ENCODE data around the gene CHST15.

Gene CHST15

GRCh38 chr10:124064676-124065075 lies 28.7 kb downstream of the CHST15 start:
- peak; percentile 42 for DNase-seq (ENCODE audit: low spot score)

GRCh38 chr10:124063750-124064603 lies 29.4 kb downstream of the CHST15 start:
- DNase-seq (ENCODE audit: low spot score) = peak; percentile 69

GRCh38 chr10:124062390-124062789 lies 31.0 kb downstream of the CHST15 start:
- no peak for DNase-seq (ENCODE audit: low spot score)

- DNase-seq (ENCODE audit: low spot score) = no peak
Observed at GRCh38 chr10:124061030-124061429, 32.4 kb downstream of the CHST15 start.

GRCh38 chr10:124060148-124060720 lies 33.2 kb downstream of the CHST15 start:
- DNase-seq (ENCODE audit: low spot score) = no peak

- DNase-seq (ENCODE audit: low spot score) = no peak
Observed at GRCh38 chr10:124059551-124059950, 33.8 kb downstream of the CHST15 start.

GRCh38 chr10:124058346-124059003 lies 34.9 kb downstream of the CHST15 start:
- no peak for DNase-seq (ENCODE audit: low spot score)

GRCh38 chr10:124057601-124058000 lies 35.8 kb downstream of the CHST15 start:
- DNase-seq (ENCODE audit: low spot score) = no peak

- DNase-seq (ENCODE audit: low spot score) = no peak
Observed at GRCh38 chr10:124056337-124056980, 36.9 kb downstream of the CHST15 start.

- DNase-seq (ENCODE audit: low spot score) = no peak
Observed at GRCh38 chr10:124053971-124054370, 39.4 kb downstream of the CHST15 start.

- DNase-seq (ENCODE audit: low spot score) = no peak
Observed at GRCh38 chr10:124052561-124052960, 40.8 kb downstream of the CHST15 start.

- DNase-seq (ENCODE audit: low spot score) = no peak
Observed at GRCh38 chr10:124050021-124051015, 43.1 kb downstream of the CHST15 start.

GRCh38 chr10:124049484-124049883 lies 43.9 kb downstream of the CHST15 start:
- DNase-seq (ENCODE audit: low spot score) = no peak

GRCh38 chr10:124048371-124049290 lies 44.8 kb downstream of the CHST15 start:
- DNase-seq (ENCODE audit: low spot score) = no peak

- DNase-seq (ENCODE audit: low spot score) = no peak
Observed at GRCh38 chr10:124047427-124048152, 45.8 kb downstream of the CHST15 start.

GRCh38 chr10:124045801-124046355 lies 47.5 kb downstream of the CHST15 start:
- no peak for DNase-seq (ENCODE audit: low spot score)

GRCh38 chr10:124045276-124045675 lies 48.1 kb downstream of the CHST15 start:
- no peak for DNase-seq (ENCODE audit: low spot score)

GRCh38 chr10:124044143-124044862 lies 49.1 kb downstream of the CHST15 start:
- no peak for DNase-seq (ENCODE audit: low spot score)

All from pons (tissue), 1 donor.